Measurements from ENCODE around the gene NCBP1. TPM values are rescaled to one million over a fixed set of nuclear protein-coding genes. Genes with fewer than 3 reads are reported as not detected.

The NCBP1 gene
- total RNA-seq, 1 donor from 2014 or later: 38.4 TPM

DNA sequence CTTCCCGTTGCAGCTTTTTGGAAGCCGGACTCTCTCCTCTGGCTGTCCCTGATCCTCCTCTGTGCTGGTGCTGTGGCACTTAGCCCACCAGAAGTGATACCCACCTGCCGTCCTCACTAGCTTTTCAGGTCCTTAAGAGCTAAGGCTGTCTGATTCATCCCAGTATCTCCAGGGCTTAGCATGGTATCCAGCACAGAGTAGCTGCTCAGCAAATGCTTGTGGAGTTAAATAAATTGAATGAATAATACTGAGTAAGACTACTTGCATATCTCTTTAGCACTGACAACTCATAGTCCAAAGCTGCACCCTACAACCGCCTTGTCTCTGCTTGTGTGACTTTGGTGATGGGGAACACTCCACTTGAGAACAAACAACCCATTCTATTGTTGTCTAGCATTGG is 71.2 kb downstream of the NCBP1 start:
- no peaks in the 10 kb centered on the region for H3K9me3 Mint-ChIP-seq
- H3K27ac Mint-ChIP-seq: peak overlapping the region; percentile 5
- peaks cover 26% of the 10 kb centered on the region for H3K27me3 Mint-ChIP-seq (ENCODE audit: low read depth)
- no peaks in the 10 kb centered on the region for H3K36me3 Mint-ChIP-seq
- no peak overlapping the region for H3K4me3 Mint-ChIP-seq
- peaks cover 18% of the 10 kb centered on the region for H3K4me1 Mint-ChIP-seq
- TF ChIP-seq CTCF (IDR thresholded peaks at IDR 0.05; ENCODE audit: unreplicated experiment): no peak
- no peak for DNase-seq (ENCODE audit: low spot score in 2 of 2, unreplicated experiment in 2 of 2)

GRCh38 chr9:97705354-97705950 is 71.8 kb downstream of the NCBP1 start:
- Mint-ChIP-seq H3K4me1 (peaks cover 17% of the 10 kb centered on the region), H3K27me3 (ENCODE audit: low read depth) (peaks cover 28% of the 10 kb centered on the region), H3K36me3 (no peaks in the 10 kb centered on the region), H3K9me3 (no peaks in the 10 kb centered on the region), H3K27ac (no peak overlapping the region), H3K4me3 (no peak overlapping the region)
- no peak for DNase-seq (ENCODE audit: low spot score in 2 of 2, unreplicated experiment in 2 of 2)
- no peak for TF ChIP-seq CTCF (IDR thresholded peaks at IDR 0.05; ENCODE audit: unreplicated experiment)

GRCh38 chr9:97706246-97706645 is 72.6 kb downstream of the NCBP1 start:
- Mint-ChIP-seq H3K27ac (no peak overlapping the region), H3K4me3 (no peak overlapping the region), H3K9me3 (no peaks in the 10 kb centered on the region), H3K36me3 (no peaks in the 10 kb centered on the region), H3K27me3 (ENCODE audit: low read depth) (peaks cover 29% of the 10 kb centered on the region), H3K4me1 (peaks cover 23% of the 10 kb centered on the region)
- no peak for DNase-seq (ENCODE audit: low spot score in 2 of 2, unreplicated experiment in 2 of 2)
- no peak for TF ChIP-seq CTCF (IDR thresholded peaks at IDR 0.05; ENCODE audit: unreplicated experiment)

DNA sequence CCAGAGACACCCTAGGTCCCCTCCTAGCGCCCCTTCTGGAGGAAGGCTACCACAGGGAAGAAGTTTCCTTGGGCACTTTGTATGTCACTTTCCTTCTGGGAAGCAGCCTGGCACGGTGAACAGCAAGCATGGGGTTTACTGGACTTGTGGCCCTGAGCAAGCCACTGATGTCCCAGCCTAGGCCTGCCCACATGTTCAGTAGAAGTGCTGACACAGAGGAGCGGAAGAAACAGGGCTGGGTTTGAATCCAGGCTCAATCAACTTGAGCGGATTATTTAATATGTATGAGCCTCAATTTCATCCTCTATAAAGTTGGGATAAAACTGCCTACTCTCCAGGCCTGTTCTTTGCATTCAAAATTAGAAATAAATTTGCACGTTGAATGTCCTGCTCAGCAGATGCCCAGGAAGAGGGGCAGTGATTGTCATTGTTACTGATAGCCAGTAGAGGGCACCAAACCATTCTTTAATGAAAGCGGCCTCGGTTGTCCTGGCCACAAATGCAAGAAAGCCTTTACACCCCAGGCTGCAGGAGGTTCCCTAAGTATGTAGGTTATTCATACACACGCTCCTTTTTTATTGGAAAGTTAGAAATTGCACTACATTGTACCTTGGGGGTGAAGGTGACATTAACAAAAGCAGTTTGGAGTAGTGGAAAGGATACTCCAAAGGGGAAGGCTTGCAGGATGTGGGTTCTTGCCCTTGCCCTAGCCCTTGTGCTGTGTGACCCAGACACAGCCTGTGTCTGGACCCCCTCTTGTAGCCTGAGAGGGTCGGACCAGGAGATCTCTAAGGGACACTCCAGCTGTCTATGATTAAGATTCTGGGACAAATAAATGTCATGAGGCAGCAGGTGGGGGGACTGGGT is 77.0 kb downstream of the NCBP1 start:
- Mint-ChIP-seq H3K4me1 (peaks cover 9% of the 10 kb centered on the region), H3K27ac (no peak overlapping the region), H3K9me3 (no peaks in the 10 kb centered on the region), H3K27me3 (ENCODE audit: low read depth) (peaks cover 39% of the 10 kb centered on the region), H3K4me3 (no peak overlapping the region), H3K36me3 (no peaks in the 10 kb centered on the region)
- DNase-seq (ENCODE audit: low spot score in 2 of 2, unreplicated experiment in 2 of 2): no peak
- peak; percentile 83 for TF ChIP-seq CTCF (IDR thresholded peaks at IDR 0.05; ENCODE audit: unreplicated experiment)

DNA sequence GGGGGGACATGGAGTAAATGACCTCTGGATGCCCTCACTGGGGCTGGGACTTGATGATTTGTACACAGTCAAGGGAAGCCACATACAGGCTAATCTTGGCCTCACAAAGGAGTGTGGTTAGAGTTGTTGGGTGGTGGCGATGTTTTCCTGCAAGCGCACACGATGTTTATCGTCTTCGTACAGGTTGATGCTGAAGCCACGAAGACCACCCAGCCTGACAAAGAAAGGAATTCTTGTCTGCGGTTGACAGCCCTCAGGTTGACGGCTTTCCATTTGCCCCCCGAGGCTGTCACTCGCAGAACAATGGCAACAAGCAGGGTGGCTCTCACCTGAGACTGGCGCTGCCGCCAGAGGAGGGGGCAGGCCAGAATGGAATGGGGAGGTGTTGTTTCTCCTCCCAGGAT is 77.6 kb downstream of the NCBP1 start:
- no peak for DNase-seq (ENCODE audit: low spot score in 2 of 2, unreplicated experiment in 2 of 2)
- Mint-ChIP-seq H3K36me3 (no peaks in the 10 kb centered on the region), H3K4me3 (no peak overlapping the region), H3K27ac (no peak overlapping the region), H3K9me3 (no peaks in the 10 kb centered on the region), H3K27me3 (ENCODE audit: low read depth) (peaks cover 36% of the 10 kb centered on the region), H3K4me1 (peaks cover 9% of the 10 kb centered on the region)
- TF ChIP-seq CTCF (IDR thresholded peaks at IDR 0.05; ENCODE audit: unreplicated experiment): no peak
